Left lung (tissue), 10 donors: ENCODE data around the gene BRD2. TPM values are rescaled to one million over a fixed set of nuclear protein-coding genes. Genes with fewer than 3 reads are reported as not detected.

Experiments
- ATAC-seq: fragments of 200-7000 bp; cut with Tn5 transposase; one replicate; pipeline ENCODE4 v1.9.1; 2020; ENCODE audit warnings: moderate library complexity
- DNase-seq, 4 donors: peaks; one replicate each; pipeline ENCODE4 v3.0.0-alpha.2; 2013 to 2020
- H3K27ac ChIP-seq, 2 donors: fragments of 200-600 bp; sonication (generic) in 1 of 2; one replicate each; pipeline versions ENCODE4 v1.5.0 to v1.8.0; 2020 to 2021
- H3K27me3 ChIP-seq, 2 donors: fragments of 200-600 bp; sonication (generic) in 1 of 2; one replicate each; pipeline versions ENCODE4 v1.5.0 to v1.8.0; 2020 to 2021
- H3K36me3 ChIP-seq, 2 donors: fragments of 200-600 bp; sonication (generic) in 1 of 2; one replicate each; pipeline versions ENCODE4 v1.5.0 to v1.8.0; 2020 to 2021
- H3K4me1 ChIP-seq, 2 donors: fragments of 200-600 bp; one replicate each; pipeline ENCODE4 v1.8.0; 2021
- H3K4me3 ChIP-seq, 2 donors: fragments of 200-600 bp; sonication (generic) in 1 of 2; one replicate each; pipeline versions ENCODE4 v1.5.0 to v1.8.0; 2020 to 2021; ENCODE audit warnings: mild to moderate bottlenecking in 1 of 2
- H3K9me3 ChIP-seq, 2 donors: fragments of 200-600 bp; sonication (generic) in 1 of 2; one replicate each; pipeline versions ENCODE4 v1.5.0 to v1.8.0; 2020 to 2021
- CTCF ChIP-seq, 2 donors: fragments of 200-600 bp; sonication (generic) in 1 of 2; IDR thresholded peaks; one replicate each; pipeline versions ENCODE4 v1.5.0 to v1.8.0; 2021; ENCODE audit warnings: antibody characterized with exemption in 2 of 2
- intact Hi-C, 2 donors: fragments of 100-400 bp; cut with DNase I; formaldehyde crosslinking; loops; one replicate each; pipeline versions ENCODE4 v1.11.2 to v1.14.2; 2022
- polyA plus RNA-seq, 6 donors: library from polyadenylated mRNA; unstranded; fragments of 120-200 nt; gene quantifications; one replicate each; pipeline ENCODE4 v1.2.1, GENCODE V29; 2013; ENCODE audit not compliant: insufficient read length in 6 of 6
- total RNA-seq, 2 donors: library from RNA; stranded (reverse); fragmentation: NEBNext Ultra II Directional; extraction: Animal tissue kit (Norgen Biotek cat#: 25700); gene quantifications; one replicate each; pipeline ENCODE4 v1.2.1, GENCODE V29; 2021
- donor health status: DM: no; HTN: yes; CAD: no.
- donor health status: DM: no; HTN: no; CAD: no.

BRD2 gene
- total and polyA plus RNA-seq, 8 donors: 125 to 317 (median 297) TPM

DNA sequence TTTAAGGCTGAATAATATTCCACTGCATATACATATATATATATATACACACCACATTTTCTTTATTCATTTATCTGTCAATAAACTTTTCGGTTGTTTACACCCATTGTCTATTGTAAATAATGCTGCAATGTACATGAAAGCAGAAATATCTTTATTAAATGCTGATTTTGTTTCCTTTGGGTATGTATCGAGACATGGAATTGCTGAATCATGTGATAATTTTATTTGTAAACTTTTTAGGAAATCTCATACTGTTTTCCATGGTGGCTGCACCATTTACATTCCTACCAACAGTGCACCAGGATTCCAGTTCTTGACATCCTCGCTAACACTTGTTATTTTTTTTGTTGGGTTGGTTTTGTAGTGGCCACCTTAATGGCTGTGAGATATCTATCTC lies 55.1 kb downstream of the BRD2 start:
- no peak for DNase-seq
- no peak for ATAC-seq
- H3K27ac ChIP-seq: no peak overlapping the region
- H3K27me3 ChIP-seq: no peaks in the 10 kb centered on the region
- H3K9me3 ChIP-seq: no peaks in the 10 kb centered on the region
- no peak overlapping the region for H3K4me3 ChIP-seq
- H3K4me1 ChIP-seq: peaks cover 9 to 26% of the 10 kb centered on the region in 2 donors
- intact Hi-C loops: no loop called here
- no peaks in the 10 kb centered on the region for H3K36me3 ChIP-seq
- TF ChIP-seq CTCF (IDR thresholded peaks at IDR 0.05): no peak

DNA sequence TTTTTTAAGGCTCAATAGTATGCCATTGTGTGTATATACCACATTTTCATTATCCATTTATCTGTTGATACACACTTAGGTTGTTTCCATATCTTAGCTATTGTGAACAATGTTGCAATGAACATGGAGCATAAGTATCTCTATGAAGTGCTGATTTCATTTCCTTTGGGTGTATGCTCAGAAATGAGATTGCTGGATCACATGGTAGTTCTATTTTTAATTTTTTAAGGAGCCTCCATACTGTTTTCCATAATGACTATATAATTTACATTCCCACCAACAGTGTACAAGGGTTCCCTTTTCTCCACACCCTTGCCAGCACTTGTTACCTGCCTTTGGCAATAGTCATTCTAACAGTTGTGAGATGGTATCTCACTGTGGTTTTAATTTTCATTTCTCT lies 56.1 kb downstream of the BRD2 start:
- Histone ChIP-seq H3K27me3 (no peaks in the 10 kb centered on the region), H3K4me3 (no peak overlapping the region), H3K27ac (no peak overlapping the region), H3K36me3 (no peaks in the 10 kb centered on the region), H3K9me3 (no peaks in the 10 kb centered on the region), H3K4me1 (peaks cover 2 to 23% of the 10 kb centered on the region in 2 donors)
- ATAC-seq (no peak), DNase-seq (no peak)
- no peak for TF ChIP-seq CTCF (IDR thresholded peaks at IDR 0.05)
- intact Hi-C loops: no loop called here

- no peaks in the 10 kb centered on the region for H3K36me3 ChIP-seq
- peak overlapping the region; percentile 76 to 80 for H3K27ac ChIP-seq
- no peak for TF ChIP-seq CTCF (IDR thresholded peaks at IDR 0.05)
- intact Hi-C loops: no loop called here
- H3K9me3 ChIP-seq: no peaks in the 10 kb centered on the region
- no peaks in the 10 kb centered on the region for H3K27me3 ChIP-seq
- no peak overlapping the region for H3K4me3 ChIP-seq
- no peak for DNase-seq
- H3K4me1 ChIP-seq: peaks cover 0 to 22% of the 10 kb centered on the region in 2 donors
- ATAC-seq: peak; percentile 25
These were observed 59.9 kb downstream of the BRD2 start for GRCh38 chr6:33028220-33028849.

DNA sequence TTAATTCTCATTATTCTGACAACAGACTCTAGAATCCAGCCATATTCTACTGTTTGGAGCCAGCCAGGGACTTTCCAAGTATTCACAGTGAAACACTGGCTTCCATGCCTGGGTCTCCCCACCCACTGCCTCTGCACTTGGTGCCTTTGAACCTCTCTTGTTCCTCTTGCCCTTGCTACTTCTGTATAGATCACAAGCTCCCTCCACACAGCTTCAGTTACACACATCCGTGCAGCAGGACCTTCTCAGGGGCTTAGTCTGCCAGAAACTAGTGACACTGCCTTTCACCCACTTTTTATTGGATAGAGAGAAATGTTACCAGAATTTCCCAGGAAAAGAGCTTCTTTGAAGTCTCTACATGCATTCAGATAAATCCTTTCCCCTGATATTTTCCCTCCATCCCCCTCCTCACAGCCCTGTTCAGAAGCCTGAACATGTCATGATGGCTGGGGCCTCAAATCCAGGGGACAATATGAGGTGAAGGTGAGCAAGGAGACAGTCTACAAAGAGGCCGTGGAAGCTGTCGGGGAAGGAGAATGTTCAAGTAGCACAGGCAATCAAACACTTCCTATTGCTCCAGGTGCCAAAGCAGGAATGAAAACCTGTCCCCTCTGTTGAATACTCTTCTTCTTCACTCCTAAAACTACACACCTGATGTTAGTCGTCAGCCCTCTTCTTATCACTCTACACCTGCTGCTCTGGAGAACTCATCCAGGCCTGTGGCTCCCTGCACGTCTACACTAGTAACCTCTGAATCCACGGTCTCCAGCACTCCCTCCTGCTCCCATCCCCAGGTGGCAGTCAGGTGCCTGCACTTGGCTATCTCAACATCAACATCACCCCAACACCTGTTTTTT lies 61.2 kb downstream of the BRD2 start:
- no peak overlapping the region for H3K4me3 ChIP-seq
- peaks cover 0 to 22% of the 10 kb centered on the region in 2 donors for H3K4me1 ChIP-seq
- intact Hi-C loops: no loop called here
- ATAC-seq: peak; percentile 98
- peak in 2 of 4 donors; percentile 22 to 68 for DNase-seq
- H3K9me3 ChIP-seq: no peaks in the 10 kb centered on the region
- peak overlapping the region; percentile 76 to 80 for H3K27ac ChIP-seq
- TF ChIP-seq CTCF (IDR thresholded peaks at IDR 0.05): no peak
- H3K36me3 ChIP-seq: no peaks in the 10 kb centered on the region
- no peaks in the 10 kb centered on the region for H3K27me3 ChIP-seq

GRCh38 chr6:33030245-33030644 lies 61.9 kb downstream of the BRD2 start:
- H3K27me3 ChIP-seq: no peaks in the 10 kb centered on the region
- no peak for TF ChIP-seq CTCF (IDR thresholded peaks at IDR 0.05)
- H3K4me1 ChIP-seq: peaks cover 0 to 22% of the 10 kb centered on the region in 2 donors
- DNase-seq (no peak), ATAC-seq (no peak)
- H3K36me3 ChIP-seq: no peaks in the 10 kb centered on the region
- H3K9me3 ChIP-seq: no peaks in the 10 kb centered on the region
- no peak overlapping the region for H3K4me3 ChIP-seq
- intact Hi-C loops: no loop called here
- H3K27ac ChIP-seq: peak overlapping the region; percentile 76 to 80
